ENCODE measurements around the gene FNDC3B.

DNA sequence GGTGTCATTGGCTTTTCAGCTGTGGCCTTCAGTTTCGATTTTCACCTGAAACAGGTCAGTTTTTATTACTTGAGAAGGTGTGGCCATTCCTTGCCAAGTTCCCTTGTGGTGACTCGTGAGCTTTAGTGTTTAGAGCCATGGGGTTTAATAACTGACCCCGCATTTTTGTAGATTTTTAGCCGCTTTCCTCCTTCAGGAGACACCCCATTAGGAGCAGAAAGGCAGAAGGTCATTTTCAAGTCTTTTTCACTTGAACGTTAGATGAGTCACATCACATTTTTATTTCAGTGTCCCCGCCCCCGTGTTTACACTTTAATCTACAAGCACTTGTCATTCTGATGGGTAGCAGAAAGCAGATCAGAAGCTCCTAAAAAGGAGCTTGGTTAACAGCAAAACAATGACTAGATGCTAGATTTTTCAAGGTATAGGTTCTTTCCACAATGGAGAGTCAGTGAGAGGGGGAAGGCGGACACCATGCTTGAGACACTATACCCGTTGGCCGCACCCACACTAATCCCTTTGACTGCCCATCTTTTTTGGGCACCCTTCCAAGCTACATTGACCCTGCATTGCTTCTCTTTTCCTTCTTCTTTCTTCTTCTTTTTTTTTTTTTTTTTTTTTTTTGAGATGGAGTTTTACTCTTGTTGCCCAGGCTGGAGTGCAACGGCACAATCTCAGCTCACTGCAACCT, 276.2 kb downstream of the FNDC3B start:
- TF ChIP-seq CEBPB (IDR thresholded peaks at IDR 0.05), result no peak
- TF ChIP-seq RAD21 (IDR thresholded peaks at IDR 0.05; ENCODE audit: low read depth), result no peak
- TF ChIP-seq EP300 (IDR thresholded peaks at IDR 0.05; ENCODE audit: borderline replicate concordance), result no peak
- TF ChIP-seq TAF1 (IDR thresholded peaks at IDR 0.05; ENCODE audit: low read depth), result no peak
- TF ChIP-seq, protein P1, sequence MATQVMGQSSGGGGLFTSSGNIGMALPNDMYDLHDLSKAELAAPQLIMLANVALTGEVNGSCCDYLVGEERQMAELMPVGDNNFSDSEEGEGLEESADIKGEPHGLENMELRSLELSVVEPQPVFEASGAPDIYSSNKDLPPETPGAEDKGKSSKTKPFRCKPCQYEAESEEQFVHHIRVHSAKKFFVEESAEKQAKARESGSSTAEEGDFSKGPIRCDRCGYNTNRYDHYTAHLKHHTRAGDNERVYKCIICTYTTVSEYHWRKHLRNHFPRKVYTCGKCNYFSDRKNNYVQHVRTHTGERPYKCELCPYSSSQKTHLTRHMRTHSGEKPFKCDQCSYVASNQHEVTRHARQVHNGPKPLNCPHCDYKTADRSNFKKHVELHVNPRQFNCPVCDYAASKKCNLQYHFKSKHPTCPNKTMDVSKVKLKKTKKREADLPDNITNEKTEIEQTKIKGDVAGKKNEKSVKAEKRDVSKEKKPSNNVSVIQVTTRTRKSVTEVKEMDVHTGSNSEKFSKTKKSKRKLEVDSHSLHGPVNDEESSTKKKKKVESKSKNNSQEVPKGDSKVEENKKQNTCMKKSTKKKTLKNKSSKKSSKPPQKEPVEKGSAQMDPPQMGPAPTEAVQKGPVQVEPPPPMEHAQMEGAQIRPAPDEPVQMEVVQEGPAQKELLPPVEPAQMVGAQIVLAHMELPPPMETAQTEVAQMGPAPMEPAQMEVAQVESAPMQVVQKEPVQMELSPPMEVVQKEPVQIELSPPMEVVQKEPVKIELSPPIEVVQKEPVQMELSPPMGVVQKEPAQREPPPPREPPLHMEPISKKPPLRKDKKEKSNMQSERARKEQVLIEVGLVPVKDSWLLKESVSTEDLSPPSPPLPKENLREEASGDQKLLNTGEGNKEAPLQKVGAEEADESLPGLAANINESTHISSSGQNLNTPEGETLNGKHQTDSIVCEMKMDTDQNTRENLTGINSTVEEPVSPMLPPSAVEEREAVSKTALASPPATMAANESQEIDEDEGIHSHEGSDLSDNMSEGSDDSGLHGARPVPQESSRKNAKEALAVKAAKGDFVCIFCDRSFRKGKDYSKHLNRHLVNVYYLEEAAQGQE (IDR thresholded peaks at IDR 0.05; ENCODE audit: low read depth), result no peak
- TF ChIP-seq YY1 (IDR thresholded peaks at IDR 0.05; ENCODE audit: low read depth), result no peak
- no peak for TF ChIP-seq NFIC (IDR thresholded peaks at IDR 0.05)
- TF ChIP-seq TEAD4 (IDR thresholded peaks at IDR 0.05), result 0 out of 2 replicates have a peak, but pooled peaks have one; percentile 13
- TF ChIP-seq ZBTB7A (IDR thresholded peaks at IDR 0.05; ENCODE audit: low read depth), result no peak
- TF ChIP-seq, protein P2, sequence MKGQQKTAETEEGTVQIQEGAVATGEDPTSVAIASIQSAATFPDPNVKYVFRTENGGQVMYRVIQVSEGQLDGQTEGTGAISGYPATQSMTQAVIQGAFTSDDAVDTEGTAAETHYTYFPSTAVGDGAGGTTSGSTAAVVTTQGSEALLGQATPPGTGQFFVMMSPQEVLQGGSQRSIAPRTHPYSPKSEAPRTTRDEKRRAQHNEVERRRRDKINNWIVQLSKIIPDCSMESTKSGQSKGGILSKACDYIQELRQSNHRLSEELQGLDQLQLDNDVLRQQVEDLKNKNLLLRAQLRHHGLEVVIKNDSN (IDR thresholded peaks at IDR 0.05), result no peak
- TF ChIP-seq EGR1 (IDR thresholded peaks at IDR 0.05), result no peak
- TF ChIP-seq, protein P3, sequence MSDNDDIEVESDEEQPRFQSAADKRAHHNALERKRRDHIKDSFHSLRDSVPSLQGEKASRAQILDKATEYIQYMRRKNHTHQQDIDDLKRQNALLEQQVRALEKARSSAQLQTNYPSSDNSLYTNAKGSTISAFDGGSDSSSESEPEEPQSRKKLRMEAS (IDR thresholded peaks at IDR 0.05), result no peak
- TF ChIP-seq FOXM1 (IDR thresholded peaks at IDR 0.05; ENCODE audit: borderline replicate concordance, low read depth), result no peak

All from Ishikawa (cell line).